OCI-LY3 (cell line): ENCODE results near the gene N4BP2.
"Not testable (repeated sequence)": the region's sequence is repeated elsewhere in the genome, so short reads cannot be mapped to it uniquely, and the experiment has no call there.

ENCODE experiments used
- H2AFZ ChIP-seq: fragments of 200-600, 300-600 bp; shearing (Covaris generic); 2 replicates; pipeline ENCODE4 v1.6.0; 2014; ENCODE audit warnings: antibody characterized with exemption, low read depth, low read length
- H3K27ac ChIP-seq: fragments of 200-600, 300-600 bp; sonication (generic); 2 replicates; pipeline ENCODE4 v1.5.1; 2014; ENCODE audit warnings: mild to moderate bottlenecking, low read length, moderate library complexity, mixed read lengths
- H3K27me3 ChIP-seq: fragments of 200-600, 300-600 bp; sonication (generic); 2 replicates; pipeline ENCODE4 v1.6.1; 2014; ENCODE audit warnings: low read depth, low read length, mixed read lengths
- H3K36me3 ChIP-seq: fragments of 200-600, 300-600 bp; sonication (generic); replicated peaks from 2 replicates; pipeline ENCODE3; 2014; ENCODE audit warnings: low read depth, low read length, mixed read lengths
- H3K4me1 ChIP-seq: fragments of 300-600, 200-600 bp; sonication (generic); 2 replicates; pipeline ENCODE4 v1.6.1; 2014; ENCODE audit warnings: low read length, mixed read lengths
- H3K4me2 ChIP-seq: fragments of 200-600, 300-600 bp; sonication (generic); 2 replicates; pipeline ENCODE4 v1.6.1; 2014; ENCODE audit warnings: low read length, mixed read lengths
- H3K4me3 ChIP-seq: fragments of 300-600, 200-600 bp; sonication (generic); 2 replicates; pipeline ENCODE4 v1.5.1; 2014; ENCODE audit warnings: antibody characterized with exemption, mild to moderate bottlenecking, low read length, moderate library complexity
- H3K79me2 ChIP-seq: fragments of 300-600, 200-600 bp; shearing (Covaris generic); 2 replicates; pipeline ENCODE4 v1.6.1; 2014; ENCODE audit warnings: mild to moderate bottlenecking, low read length, mixed read lengths
- H3K9ac ChIP-seq: fragments of 300-600, 200-600 bp; shearing (Covaris generic); 2 replicates; pipeline ENCODE4 v1.6.0; 2014; ENCODE audit warnings: mild to moderate bottlenecking, low read length, moderate library complexity
- H3K9me3 ChIP-seq: fragments of 200-600, 300-600 bp; shearing (Covaris generic); 2 replicates; pipeline ENCODE4 v1.6.1; 2014; ENCODE audit warnings: low read length, mixed read lengths; ENCODE audit not compliant: insufficient read depth
- H4K20me1 ChIP-seq: fragments of 200-600, 300-600 bp; sonication (generic); 2 replicates; pipeline ENCODE4 v1.6.1; 2016; ENCODE audit warnings: low read length, mixed read lengths; ENCODE audit not compliant: insufficient read depth
- CTCF ChIP-seq: fragments of 200-600, 300-600 bp; sonication (generic); IDR thresholded peaks from 2 replicates; pipeline ENCODE4 v1.5.1; 2014; ENCODE audit warnings: antibody characterized with exemption, low read length, low read depth
- EZH2phosphoT487 ChIP-seq: fragments of 200-600 bp; shearing (Covaris generic); IDR thresholded peaks from 2 replicates; pipeline ENCODE4 v1.6.1; 2018; ENCODE audit warnings: antibody characterized with exemption, mixed run types, low read depth

The N4BP2 gene

GRCh38 chr4:40056716-40057585, at the start of gene N4BP2:
Gene N4BP2, plus strand, starts transcription at chr4:40056850. Its CDS starts 40,491 bp downstream, at chr4:40097341.
- Histone ChIP-seq H3K79me2 (peaks cover 23% of the 10 kb centered on the region), H3K4me2 (peak within 1 kb of the TSS; percentile 97), H4K20me1 (no peaks in the 10 kb centered on the region), H3K27me3 (no peaks in the 10 kb centered on the region), H3K9ac (peak within 1 kb of the TSS; percentile 95), H3K4me3 (peak within 1 kb of the TSS; percentile 97), H3K27ac (peak within 1 kb of the TSS; percentile 81), H3K4me1 (peaks cover 19% of the 10 kb centered on the region), H2AFZ (peak within 1 kb of the TSS; percentile 89), H3K36me3 (no peaks in the 10 kb centered on the region), H3K9me3 (no peaks in the 10 kb centered on the region)
- TF ChIP-seq EZH2phosphoT487 (no peak), CTCF (peak; percentile 56)

- Histone ChIP-seq H3K36me3 (no peaks in the 10 kb centered on the region), H3K27me3 (no peaks in the 10 kb centered on the region), H3K79me2 (no peaks in the 10 kb centered on the region), H3K4me2 (no peak overlapping the region), H3K4me3 (no peak overlapping the region), H3K9ac (no peak overlapping the region), H4K20me1 (no peaks in the 10 kb centered on the region), H3K9me3 (no peaks in the 10 kb centered on the region), H2AFZ (no peak overlapping the region), H3K27ac (no peak overlapping the region), H3K4me1 (no peaks in the 10 kb centered on the region)
- no peak for TF ChIP-seq EZH2phosphoT487
- TF ChIP-seq CTCF = no peak
Observed at GRCh38 chr4:40016007-40016406, 40.6 kb upstream of the N4BP2 start.

- TF ChIP-seq CTCF (no peak), EZH2phosphoT487 (no peak)
- Histone ChIP-seq H3K27me3 (no peaks in the 10 kb centered on the region), H2AFZ (no peak overlapping the region), H4K20me1 (no peaks in the 10 kb centered on the region), H3K79me2 (no peaks in the 10 kb centered on the region), H3K4me3 (no peak overlapping the region), H3K9me3 (no peaks in the 10 kb centered on the region), H3K4me1 (no peaks in the 10 kb centered on the region), H3K9ac (no peak overlapping the region), H3K27ac (no peak overlapping the region), H3K4me2 (no peak overlapping the region), H3K36me3 (no peaks in the 10 kb centered on the region)
Observed at GRCh38 chr4:40020221-40020620, 36.4 kb upstream of the N4BP2 start.

- H2AFZ ChIP-seq, H4K20me1 ChIP-seq, H3K27me3 ChIP-seq, H3K79me2 ChIP-seq, H3K4me2 ChIP-seq, H3K27ac ChIP-seq, H3K4me1 ChIP-seq, H3K9me3 ChIP-seq, H3K36me3 ChIP-seq, H3K9ac ChIP-seq, H3K4me3 ChIP-seq: not testable (repeated sequence)
Observed at GRCh38 chr4:40021116-40021515, 35.5 kb upstream of the N4BP2 start.

GRCh38 chr4:40024049-40024448, 32.6 kb upstream of the N4BP2 start:
- not testable (repeated sequence) for H4K20me1 ChIP-seq, H3K4me2 ChIP-seq, H3K9ac ChIP-seq, H3K27me3 ChIP-seq, H3K27ac ChIP-seq, H3K36me3 ChIP-seq, H2AFZ ChIP-seq, H3K4me3 ChIP-seq, H3K79me2 ChIP-seq, H3K4me1 ChIP-seq, H3K9me3 ChIP-seq
